Adrenal gland (tissue), 12 donors: ENCODE data around the gene ZBTB38. TPM values are rescaled to one million over a fixed set of nuclear protein-coding genes. Genes with fewer than 3 reads are reported as not detected.
A peak's percentile ranks its signal among the peaks of the same experiment; 100 is the strongest.

Source experiments
- DNase-seq, 7 donors: peaks; one replicate each; pipeline ENCODE4 v3.0.0-alpha.2; 2019 to 2020
- H3K27ac ChIP-seq, 5 donors: fragments of 200-600 bp; sonication (generic) in 4 of 5; 1 replicate in 3 of 5; 2 replicates in 2 of 5; pipeline versions ENCODE4 v1.5.1 to v1.8.0; 2016 to 2020; ENCODE audit warnings: mild to moderate bottlenecking in 1 of 5
- H3K27me3 ChIP-seq: fragments of 200-600 bp; 2 replicates; pipeline ENCODE4 v1.8.0; 2021
- H3K36me3 ChIP-seq, 2 donors: fragments of 200-600 bp; replicated peaks in 1 of 2; 1 replicate in 1 of 2; 2 replicates in 1 of 2; pipeline versions ENCODE4 v1.5.1 to v1.8.0; 2018 to 2022
- H3K4me1 ChIP-seq, 2 donors: fragments of 200-600 bp; replicated peaks in 1 of 2; 1 replicate in 1 of 2; 2 replicates in 1 of 2; pipeline versions ENCODE4 v1.5.1 to v1.8.0; 2018 to 2021
- H3K4me3 ChIP-seq, 4 donors: fragments of 200-600 bp; sonication (generic) in 3 of 4; one replicate each; pipeline ENCODE4 v1.5.1; 2016 to 2018
- H3K9me3 ChIP-seq, 3 donors: fragments of 200-600 bp; sonication (generic) in 1 of 3; replicated peaks in 1 of 3; 1 replicate in 2 of 3; 2 replicates in 1 of 3; pipeline versions ENCODE4 v1.5.1 to v1.8.0; 2016 to 2021
- POLR2A ChIP-seq, 2 donors: fragments of 450-650 bp; IDR thresholded peaks; one replicate each; pipeline ENCODE4 v1.6.1; 2017; ENCODE audit warnings: antibody characterized with exemption in 2 of 2, mild to moderate bottlenecking in 2 of 2, moderate library complexity in 1 of 2
- WGBS, 4 donors: extraction: QIAGEN DNeasy Blood & Tissue Kit in 2 of 4; methylation state at CpG; one replicate each; pipeline versions ENCODE4 v1.1.5 to v1.1.7; 2013 to 2017; 5-methylcytosine and 5-hydroxymethylcytosine counted together
- intact Hi-C, 2 donors: fragments of 100-400 bp; cut with DNase I; formaldehyde crosslinking; loops; one replicate each; pipeline versions ENCODE4 v1.14.1 to v1.15.0; 2022 to 2023
- polyA plus RNA-seq, 3 donors: library from polyadenylated mRNA; stranded (reverse); fragments of 200-250 nt in 2 of 3; fragments of 350-450 nt in 1 of 3; fragmentation: Illumina TruSeq in 1 of 3; extraction: RNeasy Lipid Tissue Mini Kit (QIAGEN cat#74804) in 1 of 3; gene quantifications; one replicate each; pipeline ENCODE4 v1.2.3, GENCODE V29; 2013 to 2014
- total RNA-seq, 9 donors: library from RNA; depleted of rRNA in 4 of 9; stranded (reverse); fragments of >200 nt in 4 of 9; fragments of 120-200 nt in 1 of 9; fragmentation: NEBNext Ultra II Directional in 1 of 9; extraction: Animal tissue kit (Norgen Biotek cat#: 25700) in 1 of 9; gene quantifications; one replicate each; pipeline versions ENCODE4 v1.1.0 to v1.2.4, GENCODE V29; 2013 to 2023
- TF ChIP-seq, protein P1 (sequence below), 6 experiments: fragments of 450-650 bp in 4 of 6; fragments of 200-600 bp in 2 of 6; sonication (generic) in 1 of 6; IDR thresholded peaks; 1 replicate in 5 of 6; 2 replicates in 1 of 6; pipeline versions ENCODE4 v1.5.1 to v1.8.0; 2016 to 2021; ENCODE audit warnings: antibody characterized with exemption in 6 of 6, mild to moderate bottlenecking in 2 of 6, moderate library complexity in 1 of 6
- donor health status: healthy with polysubstance abuse.
- donor health status: Bipolar disorder and iron deficiency.
- donor health status: DM: yes; HTN: yes; CAD: no.
- donor health status: DM: no; HTN: no; CAD: no.
- donor health status: DM: no; HTN: no; CAD: no.
- donor health status: DM: yes; HTN: yes; CAD: no.

The ZBTB38 gene
- total and polyA plus RNA-seq, 12 donors: 12.0 to 231 (median 147) TPM

DNA sequence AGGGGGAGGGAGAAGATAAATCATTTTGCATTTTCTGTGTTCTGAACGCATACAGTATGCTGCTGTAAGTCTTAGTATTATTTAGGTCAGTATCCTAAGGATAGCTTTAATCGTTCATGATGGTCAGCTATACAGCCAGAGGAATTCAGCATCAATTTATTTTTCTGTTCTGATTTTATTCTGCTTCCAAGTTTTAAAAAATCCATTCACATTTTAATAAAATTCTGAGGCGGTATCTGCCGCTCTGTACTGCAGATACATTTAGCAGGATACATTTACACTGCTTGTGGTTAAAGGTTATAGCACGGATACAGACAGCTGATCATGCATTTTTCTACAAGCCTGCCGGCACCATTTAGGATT is 17.8 kb downstream of the ZBTB38 start:
- no peak for DNase-seq
- Histone ChIP-seq H3K4me1 (peaks cover 9 to 33% of the 10 kb centered on the region in 2 donors), H3K27me3 (no peaks in the 10 kb centered on the region), H3K4me3 (peak overlapping the region in 1 of 4 donors; percentile 26), H3K27ac (peak overlapping the region in 2 of 5 donors; percentile 35 to 89), H3K9me3 (no peaks in the 10 kb centered on the region), H3K36me3 (peaks cover 0 to 8% of the 10 kb centered on the region in 2 donors)
- intact Hi-C loops: no loop called here
- WGBS, 4 donors: 51 to 60% (median 58%) methylated on average over 6 of the region's 6 CpGs
- TF ChIP-seq POLR2A (IDR thresholded peaks at IDR 0.05): no peak
- TF ChIP-seq, protein P1, sequence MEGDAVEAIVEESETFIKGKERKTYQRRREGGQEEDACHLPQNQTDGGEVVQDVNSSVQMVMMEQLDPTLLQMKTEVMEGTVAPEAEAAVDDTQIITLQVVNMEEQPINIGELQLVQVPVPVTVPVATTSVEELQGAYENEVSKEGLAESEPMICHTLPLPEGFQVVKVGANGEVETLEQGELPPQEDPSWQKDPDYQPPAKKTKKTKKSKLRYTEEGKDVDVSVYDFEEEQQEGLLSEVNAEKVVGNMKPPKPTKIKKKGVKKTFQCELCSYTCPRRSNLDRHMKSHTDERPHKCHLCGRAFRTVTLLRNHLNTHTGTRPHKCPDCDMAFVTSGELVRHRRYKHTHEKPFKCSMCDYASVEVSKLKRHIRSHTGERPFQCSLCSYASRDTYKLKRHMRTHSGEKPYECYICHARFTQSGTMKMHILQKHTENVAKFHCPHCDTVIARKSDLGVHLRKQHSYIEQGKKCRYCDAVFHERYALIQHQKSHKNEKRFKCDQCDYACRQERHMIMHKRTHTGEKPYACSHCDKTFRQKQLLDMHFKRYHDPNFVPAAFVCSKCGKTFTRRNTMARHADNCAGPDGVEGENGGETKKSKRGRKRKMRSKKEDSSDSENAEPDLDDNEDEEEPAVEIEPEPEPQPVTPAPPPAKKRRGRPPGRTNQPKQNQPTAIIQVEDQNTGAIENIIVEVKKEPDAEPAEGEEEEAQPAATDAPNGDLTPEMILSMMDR (IDR thresholded peaks at IDR 0.05): no peak

DNA sequence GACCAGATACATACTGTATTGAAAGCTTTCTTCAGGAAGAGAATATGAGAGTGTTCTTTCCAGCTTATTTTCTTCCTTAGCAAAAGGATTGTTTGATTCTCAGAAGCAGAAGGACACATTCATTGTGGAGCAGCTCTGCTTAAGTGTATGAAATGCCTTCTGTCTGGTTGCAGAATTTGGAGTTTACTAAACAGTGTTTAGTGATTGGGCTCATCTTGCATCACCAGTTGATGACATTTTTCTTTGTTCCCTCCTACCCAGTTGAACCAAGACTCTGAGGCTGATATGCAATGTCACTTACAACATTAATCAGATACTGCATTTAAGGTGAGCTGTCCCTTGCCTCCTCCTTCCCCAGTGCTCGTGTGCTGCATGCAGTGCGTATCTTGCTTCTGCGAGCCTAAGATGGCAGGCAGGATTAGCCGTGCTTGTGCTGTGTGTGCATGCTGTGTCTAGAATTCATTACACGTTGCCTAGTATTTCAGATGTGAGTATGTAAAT is 18.4 kb downstream of the ZBTB38 start:
- DNase-seq: no peak
- Histone ChIP-seq H3K27me3 (no peaks in the 10 kb centered on the region), H3K9me3 (no peaks in the 10 kb centered on the region), H3K27ac (peak overlapping the region in 2 of 5 donors; percentile 41 to 89), H3K4me1 (peaks cover 12 to 39% of the 10 kb centered on the region in 2 donors), H3K36me3 (peaks cover 0 to 7% of the 10 kb centered on the region in 2 donors), H3K4me3 (peak overlapping the region in 1 of 4 donors; percentile 26)
- intact Hi-C loops: no loop called here
- TF ChIP-seq, protein P1 (IDR thresholded peaks at IDR 0.05): no peak
- peak; percentile 15 to 33 for TF ChIP-seq POLR2A (IDR thresholded peaks at IDR 0.05)
- WGBS, 4 donors: 69 to 86% (median 84%) methylated on average over 5 of the region's 5 CpGs

DNA sequence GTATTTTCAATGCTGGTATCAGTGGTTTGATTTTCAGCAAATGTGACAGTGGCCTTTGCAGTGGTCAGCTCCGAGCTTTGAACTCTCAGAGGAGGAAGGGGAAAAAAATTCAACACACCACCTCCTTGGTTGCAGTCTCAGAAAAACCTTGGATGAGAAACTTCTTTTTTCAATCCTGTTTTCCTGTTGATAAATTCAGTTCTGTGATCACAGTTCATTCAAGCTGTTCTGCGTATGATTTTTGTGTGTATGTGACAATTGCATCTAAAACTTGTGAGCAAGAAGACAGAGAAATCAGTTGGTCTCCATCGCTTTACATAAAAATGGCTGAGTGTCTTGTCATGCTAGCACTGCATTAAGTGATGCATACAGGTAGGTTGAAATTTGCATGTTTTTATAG is 19.2 kb downstream of the ZBTB38 start:
- no peak for DNase-seq
- H3K27ac ChIP-seq: peak overlapping the region in 1 of 5 donors; percentile 89
- no peak for TF ChIP-seq POLR2A (IDR thresholded peaks at IDR 0.05)
- TF ChIP-seq, protein P1 (IDR thresholded peaks at IDR 0.05): no peak
- H3K4me1 ChIP-seq: peaks cover 12 to 47% of the 10 kb centered on the region in 2 donors
- no peaks in the 10 kb centered on the region for H3K9me3 ChIP-seq
- WGBS, 4 donors: 89 to 93% (median 90%) methylated on average over 3 of the region's 3 CpGs
- no peak overlapping the region for H3K4me3 ChIP-seq
- intact Hi-C loops: no loop called here
- H3K36me3 ChIP-seq: no peaks in the 10 kb centered on the region
- H3K27me3 ChIP-seq: no peaks in the 10 kb centered on the region

- H3K9me3 ChIP-seq: no peaks in the 10 kb centered on the region
- H3K27me3 ChIP-seq: no peaks in the 10 kb centered on the region
- H3K4me1 ChIP-seq: peaks cover 19 to 56% of the 10 kb centered on the region in 2 donors
- DNase-seq: no peak
- H3K4me3 ChIP-seq: peak overlapping the region in 1 of 4 donors; percentile 32
- TF ChIP-seq POLR2A (IDR thresholded peaks at IDR 0.05): no peak
- TF ChIP-seq, protein P1 (IDR thresholded peaks at IDR 0.05): no peak
- 57 to 65% (median 63%) methylated on average over 3 of the region's 3 CpGs for WGBS, 4 donors
- H3K27ac ChIP-seq: peak overlapping the region; percentile 6 to 89 (median 55)
- intact Hi-C loops: no loop called here
- no peaks in the 10 kb centered on the region for H3K36me3 ChIP-seq
Observed at GRCh38 chr3:141388395-141388794, 20.1 kb downstream of the ZBTB38 start.
